ENCODE results near the gene PDIA3.
A peak's percentile ranks its signal among the peaks of the same experiment; 100 is the strongest.
"Not testable (repeated sequence)": the region's sequence is repeated elsewhere in the genome, so short reads cannot be mapped to it uniquely, and the experiment has no call there.

The PDIA3 gene

GRCh38 chr15:43776101-43776717, 30.0 kb downstream of the PDIA3 start:
- peak in 2 of 56 donors; percentile 12 to 31 for DNase-seq

DNA sequence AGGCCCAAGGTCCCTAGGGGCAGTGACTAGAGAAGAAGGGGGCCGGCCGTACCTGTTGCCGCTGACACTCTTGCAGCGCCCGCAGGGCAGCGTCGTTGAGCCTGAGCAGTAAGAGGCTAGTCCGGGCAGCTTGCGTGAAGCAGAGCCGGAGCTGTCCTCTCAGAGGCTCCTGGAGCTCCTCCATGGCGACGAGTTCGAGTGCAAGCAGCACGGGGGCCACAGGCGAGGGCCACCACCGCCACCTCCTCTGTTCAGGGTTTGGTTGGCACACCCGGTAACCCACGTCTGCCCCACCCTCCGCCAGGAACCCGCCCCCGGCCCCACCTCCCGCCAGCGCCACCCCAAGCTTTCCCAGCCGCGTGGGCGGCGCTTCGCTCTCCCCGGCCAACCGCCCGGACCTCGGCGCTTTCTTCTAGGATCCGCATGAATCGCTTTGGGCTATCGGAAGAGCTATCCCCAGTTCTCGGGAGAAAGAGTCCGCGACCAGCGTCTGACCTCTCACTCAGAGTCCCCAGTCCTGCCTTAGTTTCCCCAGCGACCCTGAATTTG, 30.6 kb downstream of the PDIA3 start, which contains the start of gene ELL3:
ELL3 (minus strand) TSS at position 249 of the 549 bp plus-strand sequence; CDS start at position 184, 65 bp downstream.
- peak in 42 of 56 donors; percentile 15 to 73 (median 48) for DNase-seq

DNA sequence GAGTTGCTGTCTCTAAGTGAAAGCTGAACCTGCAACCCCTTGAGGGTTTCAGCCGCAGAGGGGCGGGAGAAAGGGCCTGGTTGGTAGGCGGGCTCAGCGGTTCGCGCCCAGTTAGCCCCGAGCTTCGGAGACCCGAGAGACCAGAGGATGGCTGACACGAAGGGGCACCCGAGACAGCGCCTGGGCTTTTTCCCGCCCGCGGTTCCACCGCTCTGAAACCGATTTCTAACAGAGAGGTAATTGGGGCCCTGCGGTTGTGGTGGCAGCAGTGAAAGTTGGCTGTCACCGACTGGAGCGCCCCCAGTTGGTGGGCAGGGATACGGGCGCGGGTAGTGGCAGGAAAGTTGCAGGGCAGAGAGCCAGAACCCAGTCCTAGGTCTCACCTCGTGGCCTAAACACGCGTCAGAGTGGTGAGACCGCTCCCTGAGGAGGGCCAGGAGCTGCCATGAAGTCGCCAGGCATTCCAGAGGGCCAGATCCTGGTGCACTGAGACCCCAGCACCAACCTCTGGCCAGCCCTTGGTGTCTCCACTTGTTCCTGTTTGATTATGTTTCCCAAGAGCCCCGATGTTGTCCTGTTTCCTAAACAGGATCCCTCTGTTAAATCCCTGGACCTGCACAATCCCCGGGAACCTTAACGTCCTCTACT, 31.2 kb downstream of the PDIA3 start:
- peak in 44 of 56 donors; percentile 26 to 74 (median 54) for DNase-seq

- DNase-seq, result no peak
Observed at GRCh38 chr15:43779016-43779415, 32.8 kb downstream of the PDIA3 start.

GRCh38 chr15:43789409-43789808, 43.2 kb downstream of the PDIA3 start:
- no peak for DNase-seq

GRCh38 chr15:43791993-43792760, 45.9 kb downstream of the PDIA3 start, which contains the start of gene SERF2:
TSS of gene SERF2 (plus strand) at chr15:43792320. CDS start at chr15:43792377, 57 bp downstream.
- peak; percentile 97 to 100 (median 100) for DNase-seq

- peak in 3 of 56 donors; percentile 21 to 55 (median 49) for DNase-seq
Observed at GRCh38 chr15:43792761-43793476, 46.7 kb downstream of the PDIA3 start.

DNA sequence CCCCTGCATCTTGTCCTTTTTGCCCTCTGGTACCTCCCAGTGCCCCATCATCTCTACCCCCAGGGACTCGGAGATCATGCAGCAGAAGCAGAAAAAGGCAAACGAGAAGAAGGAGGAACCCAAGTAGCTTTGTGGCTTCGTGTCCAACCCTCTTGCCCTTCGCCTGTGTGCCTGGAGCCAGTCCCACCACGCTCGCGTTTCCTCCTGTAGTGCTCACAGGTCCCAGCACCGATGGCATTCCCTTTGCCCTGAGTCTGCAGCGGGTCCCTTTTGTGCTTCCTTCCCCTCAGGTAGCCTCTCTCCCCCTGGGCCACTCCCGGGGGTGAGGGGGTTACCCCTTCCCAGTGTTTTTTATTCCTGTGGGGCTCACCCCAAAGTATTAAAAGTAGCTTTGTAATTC, 47.4 kb downstream of the PDIA3 start:
- no peak for DNase-seq

DNA sequence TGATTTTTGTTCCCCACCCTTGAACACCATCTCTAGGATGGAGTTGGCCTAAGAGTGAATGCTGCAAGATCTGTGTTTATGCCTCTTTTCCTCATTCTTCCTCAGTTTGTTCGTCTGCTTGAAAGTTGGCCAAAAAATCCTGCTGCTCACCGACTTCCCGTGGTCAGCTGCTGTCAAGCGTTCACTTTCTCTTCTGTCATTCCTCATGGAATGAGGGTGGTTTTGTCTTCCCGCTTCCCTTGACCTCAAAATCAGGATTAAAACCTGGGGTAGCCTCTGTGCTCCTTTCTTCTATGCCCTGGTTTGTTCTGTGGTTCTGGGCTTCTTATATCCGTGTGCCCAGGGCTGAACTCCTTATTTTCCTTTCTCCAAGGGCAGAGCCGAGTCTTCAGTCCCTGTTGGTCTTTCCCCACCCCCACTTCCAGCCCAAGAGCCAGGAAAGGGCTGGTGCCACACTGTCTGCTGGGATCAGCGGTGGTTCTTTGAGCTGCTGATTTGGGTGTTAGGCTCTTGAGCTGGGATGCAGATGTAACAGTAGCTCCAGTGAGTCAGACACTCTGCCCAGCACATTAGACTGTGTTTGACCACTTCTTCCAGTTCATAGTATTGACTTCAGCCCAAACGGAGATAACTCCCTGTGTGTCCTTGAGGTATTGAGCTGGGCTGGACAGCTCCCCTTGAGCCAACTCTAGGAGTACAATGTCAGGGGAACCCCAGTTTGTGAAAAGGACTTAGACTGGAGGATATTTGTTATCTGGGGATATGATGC, 48.2 kb downstream of the PDIA3 start:
- DNase-seq, result no peak

- no peak for DNase-seq
Observed at GRCh38 chr15:43795197-43795596, 49.0 kb downstream of the PDIA3 start.

- no peak for DNase-seq
Observed at GRCh38 chr15:43795997-43796396, 49.8 kb downstream of the PDIA3 start.

GRCh38 chr15:43796566-43796965, 50.3 kb downstream of the PDIA3 start:
- no peak for DNase-seq

- peak in 1 of 56 donors; percentile 14 for DNase-seq
Observed at GRCh38 chr15:43799209-43799944, 53.1 kb downstream of the PDIA3 start.

GRCh38 chr15:43799945-43800285, 53.7 kb downstream of the PDIA3 start, which contains the start of gene SERINC4:
TSS of gene SERINC4 (minus strand) at chr15:43800220. CDS start at chr15:43799986, 234 bp downstream.
- DNase-seq, result peak in 1 of 56 donors; percentile 50

- DNase-seq, result peak; percentile 32 to 95 (median 90)
Observed at GRCh38 chr15:43800286-43801141, 54.3 kb downstream of the PDIA3 start, which contains the start of gene HYPK. TSS of gene HYPK (plus strand) at chr15:43800599. CDS start at chr15:43800623, 24 bp downstream.

GRCh38 chr15:43802676-43803075, 56.4 kb downstream of the PDIA3 start:
- not testable (repeated sequence) for DNase-seq

DNA sequence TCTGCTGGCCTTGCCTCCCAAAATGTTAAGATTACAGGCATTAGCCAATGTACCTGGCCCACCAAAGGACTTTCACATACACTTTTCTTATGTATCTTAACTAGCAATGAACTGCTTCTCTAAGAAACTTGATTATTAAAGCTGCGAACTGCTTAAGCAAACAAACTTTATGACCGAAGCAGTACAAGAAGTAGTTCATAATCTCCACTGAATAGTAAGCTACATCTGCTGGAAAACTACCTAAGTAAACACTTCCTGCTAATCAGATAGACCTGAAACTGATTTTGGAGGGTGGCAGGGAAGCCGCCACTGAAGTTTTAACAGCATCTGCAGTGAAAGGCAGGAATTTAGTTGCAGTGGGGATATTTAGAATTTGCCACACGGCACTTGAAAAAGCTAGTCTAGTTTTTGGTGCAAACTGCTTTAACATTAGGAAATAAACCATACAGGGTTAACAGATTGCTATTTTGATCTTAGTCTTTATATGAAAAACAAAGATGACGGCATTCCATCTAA, 62.3 kb downstream of the PDIA3 start:
- DNase-seq, result no peak
